ENCODE data around the gene IL1R2. TPM values are rescaled to one million over a fixed set of nuclear protein-coding genes. Genes with fewer than 3 reads are reported as not detected.
A peak's percentile ranks its signal among the peaks of the same experiment; 100 is the strongest.

The IL1R2 gene
- total and polyA plus RNA-seq, 2 of the 13 experiments (the other 11 are each of a cell fraction or from before 2014, with no cell fraction given): 3.6 to 7.3 TPM

- TF ChIP-seq ZNF646 (CRISPR knock-in tag; IDR thresholded peaks at IDR 0.05): no peak
- no peak; the same call in 1 of the 2 replicates for TF ChIP-seq LRRFIP1 (CRISPR knock-in tag; conservative IDR thresholded peaks at IDR 0.05)
- TF ChIP-seq ZNF326 (CRISPR knock-in tag; IDR thresholded peaks at IDR 0.05; ENCODE audit: borderline replicate concordance): no peak
- no peak for TF ChIP-seq ZNF639 (CRISPR knock-in tag; conservative IDR thresholded peaks at IDR 0.05)
- TF ChIP-seq ZC3H4 (CRISPR knock-in tag; IDR thresholded peaks at IDR 0.05; ENCODE audit: borderline replicate concordance): no peak
- TF ChIP-seq RFXANK (CRISPR knock-in tag; IDR thresholded peaks at IDR 0.05): no peak
- TF ChIP-seq ZHX1 (CRISPR knock-in tag; IDR thresholded peaks at IDR 0.05; ENCODE audit: low read depth): no peak; the same call in none of the 2 replicates
- no peak; the same call in 1 of the 2 replicates for TF ChIP-seq KMT2A (CRISPR knock-in tag; IDR thresholded peaks at IDR 0.05)
- 0 out of 2 replicates have a peak, but pooled peaks have one; percentile 7 for TF ChIP-seq ZNF12 (CRISPR knock-in tag; IDR thresholded peaks at IDR 0.05)
- TF ChIP-seq ZNF260 (CRISPR knock-in tag; IDR thresholded peaks at IDR 0.05; ENCODE audit: borderline replicate concordance, low read depth): no peak
- TF ChIP-seq STAT6 (CRISPR knock-in tag; IDR thresholded peaks at IDR 0.05; ENCODE audit: borderline replicate concordance): 0 out of 2 replicates have a peak, but pooled peaks have one; percentile 78
Observed at GRCh38 chr2:101961338-101962191, 30.2 kb upstream of the IL1R2 start (continued).
